HepG2 (cell line): Measurements from ENCODE around the gene SEPHS2. TPM values are rescaled to one million over a fixed set of nuclear protein-coding genes. Genes with fewer than 3 reads are reported as not detected.

ENCODE experiments used
- HIVEP1 ChIP-seq: sonication (generic); formaldehyde crosslinking; IDR thresholded peaks from 2 replicates; pipeline ENCODE4 v1.4.0; 2020; ENCODE audit warnings: mild to moderate bottlenecking, missing genetic modification reagents
- HNRNPK ChIP-seq: fragments of 200-400 bp; formaldehyde crosslinking; IDR thresholded peaks from 2 replicates; pipeline ENCODE4 v1.6.1; 2018; ENCODE audit warnings: low read length, low read depth, moderate library complexity, mild to moderate bottlenecking; ENCODE audit not compliant: poor library complexity, severe bottlenecking
- HNRNPLL ChIP-seq: fragments of 200-400 bp; formaldehyde crosslinking; IDR thresholded peaks from 2 replicates; pipeline ENCODE4 v1.6.1; 2017; ENCODE audit warnings: mild to moderate bottlenecking, low read depth, low read length; ENCODE audit not compliant: poor library complexity, severe bottlenecking
- KLF11 ChIP-seq: IDR thresholded peaks from 2 replicates; pipeline ENCODE4 v1.6.1; 2016; ENCODE audit warnings: missing compliant biosample characterization
- KLF13 ChIP-seq: sonication (generic); formaldehyde crosslinking; IDR thresholded peaks from 2 replicates; pipeline ENCODE4 v1.4.0; 2020; ENCODE audit warnings: mild to moderate bottlenecking, missing genetic modification reagents
- MLLT10 ChIP-seq: sonication (generic); formaldehyde crosslinking; IDR thresholded peaks from 2 replicates; pipeline ENCODE4 v1.4.0; 2020; ENCODE audit warnings: missing genetic modification reagents
- NFE2 ChIP-seq: sonication (generic); formaldehyde crosslinking; IDR thresholded peaks from 2 replicates; pipeline ENCODE4 v1.4.0; 2020; ENCODE audit warnings: missing genetic modification reagents
- PRDM10 ChIP-seq: sonication (generic); formaldehyde crosslinking; IDR thresholded peaks from 2 replicates; pipeline ENCODE4 v1.4.0; 2020; ENCODE audit warnings: low read depth, missing genetic modification reagents
- SP4 ChIP-seq: sonication (generic); formaldehyde crosslinking; IDR thresholded peaks from 2 replicates; pipeline ENCODE4 v1.8.1; 2023; ENCODE audit warnings: mild to moderate bottlenecking, missing genetic modification reagents
- TBX2 ChIP-seq: sonication (generic); formaldehyde crosslinking; IDR thresholded peaks from 2 replicates; pipeline ENCODE4 v1.5.0; 2020; ENCODE audit warnings: missing genetic modification reagents, mild to moderate bottlenecking, borderline replicate concordance
- TEAD3 ChIP-seq: optimal IDR thresholded peaks from 2 replicates; pipeline ENCODE3; 2016; ENCODE audit warnings: borderline replicate concordance
- THAP11 ChIP-seq: IDR thresholded peaks from 2 replicates; pipeline ENCODE4 v1.6.1; 2016; ENCODE audit warnings: missing biosample characterization, missing genetic modification reagents
- TSC22D2 ChIP-seq: sonication (generic); formaldehyde crosslinking; IDR thresholded peaks from 2 replicates; pipeline ENCODE4 v1.5.1; 2020; ENCODE audit warnings: missing genetic modification reagents, mild to moderate bottlenecking, borderline replicate concordance
- ZBTB42 ChIP-seq: sonication (generic); formaldehyde crosslinking; IDR thresholded peaks from 2 replicates; pipeline ENCODE4 v1.5.0; 2020; ENCODE audit warnings: mild to moderate bottlenecking, missing genetic modification reagents
- ZBTB43 ChIP-seq: sonication (generic); formaldehyde crosslinking; conservative IDR thresholded peaks from 2 replicates; pipeline ENCODE4 v1.4.0; 2020; ENCODE audit warnings: missing genetic modification reagents
- ZFX ChIP-seq: sonication (generic); formaldehyde crosslinking; IDR thresholded peaks from 2 replicates; pipeline ENCODE4 v1.4.0; 2020; ENCODE audit warnings: mild to moderate bottlenecking, low read depth, missing genetic modification reagents, moderate library complexity
- ZNF329 ChIP-seq: sonication (generic); formaldehyde crosslinking; IDR thresholded peaks from 2 replicates; pipeline ENCODE4 v1.9.0; 2021; ENCODE audit warnings: low read depth, mild to moderate bottlenecking, missing genetic modification reagents
- ZNF460 ChIP-seq: sonication (generic); formaldehyde crosslinking; IDR thresholded peaks from 2 replicates; pipeline ENCODE4 v1.5.1; 2020; ENCODE audit warnings: missing genetic modification reagents, mild to moderate bottlenecking, borderline replicate concordance
- ZNF503 ChIP-seq: sonication (generic); formaldehyde crosslinking; IDR thresholded peaks from 2 replicates; pipeline ENCODE4 v1.4.0; 2020; ENCODE audit warnings: missing genetic modification reagents
- ZNF549 ChIP-seq: sonication (generic); formaldehyde crosslinking; IDR thresholded peaks from 2 replicates; pipeline ENCODE4 v1.5.0; 2020; ENCODE audit warnings: missing genetic modification reagents
- ZNF576 ChIP-seq: sonication (generic); formaldehyde crosslinking; IDR thresholded peaks from 2 replicates; pipeline ENCODE4 v1.4.0; 2020; ENCODE audit warnings: mild to moderate bottlenecking, missing genetic modification reagents
- ZNF616 ChIP-seq: sonication (generic); formaldehyde crosslinking; IDR thresholded peaks from 2 replicates; pipeline ENCODE4 v1.5.0; 2020; ENCODE audit warnings: low read depth, mild to moderate bottlenecking, missing genetic modification reagents
- ZSCAN29 ChIP-seq: sonication (generic); formaldehyde crosslinking; conservative IDR thresholded peaks from 2 replicates; pipeline ENCODE4 v1.4.0; 2020; ENCODE audit warnings: mild to moderate bottlenecking, missing genetic modification reagents
- polyA plus RNA-seq, 8 experiments: library from polyadenylated mRNA; depleted of rRNA in 3 of 8; stranded (reverse) in 7 of 8; unstranded in 1 of 8; fragments of >200 nt; fragmentation: Illumina TruSeq in 4 of 8; extraction: Trizol in 4 of 8; gene quantifications; 2 replicates each; pipeline versions ENCODE4 v1.2.1 to v1.2.3, GENCODE V29; 2011 to 2016; ENCODE audit warnings: low read depth in 4 of 8, missing spikeins in 1 of 8, mixed read lengths in 1 of 8; ENCODE audit not compliant: insufficient read depth in 1 of 8
- total RNA-seq, 5 experiments: library from RNA; depleted of rRNA; stranded (reverse); fragments of >200 nt; fragmentation: Illumina TruSeq; extraction: Trizol; gene quantifications; 2 replicates each; pipeline ENCODE4 v1.2.3, GENCODE V29; 2016; ENCODE audit warnings: low read depth in 1 of 5

SEPHS2 gene
- total and polyA plus RNA-seq, 2 of the 13 experiments (the other 11 are each of a cell fraction or from before 2014, with no cell fraction given) = 20.7 to 127 TPM

GRCh38 chr16:30458561-30459394 lies 13.1 kb upstream of the SEPHS2 start (continued):
- TF ChIP-seq ZNF460 (no peak), PRDM10 (no peak), ZNF329 (CRISPR knock-in tag) (no peak), ZBTB42 (CRISPR knock-in tag) (no peak), THAP11 (peak; percentile 43; the same call in 1 of the 2 replicates), ZFX (peak; percentile 96), HNRNPK (no peak), ZNF503 (CRISPR knock-in tag) (no peak), ZNF616 (CRISPR knock-in tag) (0 out of 2 replicates have a peak, but pooled peaks have one; percentile 43), HNRNPLL (no peak), KLF11 (CRISPR knock-in tag) (no peak; the same call in 1 of the 2 replicates), ZNF549 (CRISPR knock-in tag) (no peak), TSC22D2 (CRISPR knock-in tag) (0 out of 2 replicates have a peak, but pooled peaks have one; percentile 23), NFE2 (CRISPR knock-in tag) (no peak), SP4 (CRISPR knock-in tag) (peak; percentile 40; the same call in 1 of the 2 replicates), TEAD3 (CRISPR knock-in tag) (peak; percentile 44), HIVEP1 (peak; percentile 73), ZNF576 (CRISPR knock-in tag) (no peak), ZSCAN29 (CRISPR knock-in tag) (no peak; the same call in 1 of the 2 replicates), KLF13 (CRISPR knock-in tag) (no peak), MLLT10 (CRISPR knock-in tag) (no peak), ZBTB43 (CRISPR knock-in tag) (no peak), TBX2 (CRISPR knock-in tag) (peak; percentile 78)
- TF ChIP-seq, all 625 proteins: peak for 243
